SJSA1 (cell line): ENCODE measurements around the gene GMIP. TPM values are rescaled to one million over a fixed set of nuclear protein-coding genes. Genes with fewer than 3 reads are reported as not detected.
"Not testable (repeated sequence)": the region's sequence is repeated elsewhere in the genome, so short reads cannot be mapped to it uniquely, and the experiment has no call there.

Experiments used
- DNase-seq, 2 experiments: peaks; one replicate each; pipeline ENCODE4 v3.0.0-alpha.2; 2015 to 2020; ENCODE audit warnings: low spot score in 2 of 2, low read depth in 1 of 2
- H3K27ac ChIP-seq: fragments of 250-450 bp; sonication (Bioruptor Pico); 2 replicates; pipeline ENCODE4 v1.5.1; 2020; ENCODE audit warnings: mild to moderate bottlenecking, moderate library complexity
- H3K27me3 ChIP-seq: fragments of 250-450 bp; sonication (Bioruptor Pico); replicated peaks from 2 replicates; pipeline ENCODE4 v1.5.1; 2020; ENCODE audit warnings: mild to moderate bottlenecking, moderate library complexity
- H3K36me3 ChIP-seq: fragments of 250-450 bp; sonication (Bioruptor Pico); 2 replicates; pipeline ENCODE4 v1.5.1; 2020; ENCODE audit warnings: mild to moderate bottlenecking
- H3K4me1 ChIP-seq: fragments of 250-450 bp; sonication (Bioruptor Pico); replicated peaks from 2 replicates; pipeline ENCODE4 v1.6.1; 2021; ENCODE audit warnings: mild to moderate bottlenecking
- H3K4me3 ChIP-seq: fragments of 250-450 bp; sonication (Bioruptor Pico); 2 replicates; pipeline ENCODE4 v1.5.1; 2020; ENCODE audit warnings: mild to moderate bottlenecking
- H3K9me3 ChIP-seq: fragments of 250-450 bp; sonication (Bioruptor Pico); replicated peaks from 2 replicates; pipeline ENCODE4 v1.5.1; 2020; ENCODE audit warnings: mild to moderate bottlenecking
- total RNA-seq: library from RNA; depleted of rRNA; stranded (reverse); fragments of >200 nt; shearing (Covaris generic); gene quantifications from 2 replicates; pipeline ENCODE4 v1.2.3, GENCODE V29; 2014; rRNA removed

Gene GMIP
- 2.9 and 4.3 TPM in 2 replicates for total RNA-seq

GRCh38 chr19:19643158-19644053, at the start of gene GMIP:
TSS of gene GMIP (minus strand) at chr19:19643657. CDS start at chr19:19643529, 128 bp downstream.
- Histone ChIP-seq H3K36me3 (peaks cover 35% of the 10 kb centered on the region), H3K4me1 (peaks cover 9% of the 10 kb centered on the region), H3K9me3 (no peaks in the 10 kb centered on the region), H3K27ac (0 out of 2 replicates have a peak within 1 kb of the TSS, but pooled peaks have one; percentile 3), H3K4me3 (peak within 1 kb of the TSS; percentile 68), H3K27me3 (no peaks in the 10 kb centered on the region)
- DNase-seq: peak; percentile 69 to 74

- H3K36me3 ChIP-seq: no peaks in the 10 kb centered on the region
- H3K27me3 ChIP-seq: no peaks in the 10 kb centered on the region
- H3K4me1 ChIP-seq: no peaks in the 10 kb centered on the region
- H3K9me3 ChIP-seq: peaks cover 3% of the 10 kb centered on the region; the same call in 1 of the 2 replicates
- no peak for DNase-seq
- H3K27ac ChIP-seq: no peak overlapping the region
- no peak overlapping the region for H3K4me3 ChIP-seq
Observed at GRCh38 chr19:19691683-19692082, 48.2 kb upstream of the GMIP start.

- not testable (repeated sequence) for H3K4me3 ChIP-seq, H3K9me3 ChIP-seq, H3K27ac ChIP-seq, H3K36me3 ChIP-seq, H3K27me3 ChIP-seq, DNase-seq, H3K4me1 ChIP-seq
Observed at GRCh38 chr19:19689023-19689422, 45.6 kb upstream of the GMIP start.

GRCh38 chr19:19687090-19687489, 43.6 kb upstream of the GMIP start:
- H3K27ac ChIP-seq: no peak overlapping the region
- H3K4me1 ChIP-seq: no peaks in the 10 kb centered on the region
- H3K36me3 ChIP-seq: no peaks in the 10 kb centered on the region
- DNase-seq: no peak
- H3K27me3 ChIP-seq: no peaks in the 10 kb centered on the region
- H3K4me3 ChIP-seq: no peak overlapping the region
- peaks cover 3% of the 10 kb centered on the region for H3K9me3 ChIP-seq

- Histone ChIP-seq H3K4me3 (no peak overlapping the region), H3K27me3 (no peaks in the 10 kb centered on the region)
- no peak for DNase-seq
Observed at GRCh38 chr19:19686580-19686979, 43.1 kb upstream of the GMIP start.

DNA sequence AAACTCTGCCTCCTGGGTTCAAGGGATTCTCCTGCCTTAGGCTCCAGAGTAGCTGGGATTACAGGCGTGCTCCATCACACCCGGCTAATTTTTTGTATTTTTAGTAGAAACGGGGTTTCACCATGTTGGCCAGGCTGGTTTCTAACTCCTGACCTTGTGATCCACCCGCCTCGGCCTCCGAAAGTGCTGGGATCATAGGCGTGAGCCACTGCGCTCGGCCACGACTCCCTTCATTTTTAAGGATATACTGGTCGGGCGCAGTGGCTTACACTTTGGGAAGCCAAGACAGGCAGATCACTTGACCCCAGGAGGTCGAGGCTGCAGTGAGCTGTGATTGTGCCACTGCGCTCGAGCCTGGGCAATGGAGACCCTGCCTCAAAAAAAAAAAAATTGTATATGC, 42.7 kb upstream of the GMIP start:
- not testable (repeated sequence) for H3K27ac ChIP-seq, H3K36me3 ChIP-seq, H3K9me3 ChIP-seq, DNase-seq, H3K4me3 ChIP-seq, H3K27me3 ChIP-seq, H3K4me1 ChIP-seq

More at GRCh38 chr19:19686580-19686979, 43.1 kb upstream of the GMIP start:
- H3K27ac ChIP-seq: no peak overlapping the region
- H3K4me1 ChIP-seq: no peaks in the 10 kb centered on the region
- H3K36me3 ChIP-seq: no peaks in the 10 kb centered on the region
- H3K9me3 ChIP-seq: peaks cover 3% of the 10 kb centered on the region

GRCh38 chr19:19679176-19680073, 36.0 kb upstream of the GMIP start:
- no peak overlapping the region for H3K27ac ChIP-seq
- no peak for DNase-seq
- no peaks in the 10 kb centered on the region for H3K4me1 ChIP-seq
- H3K36me3 ChIP-seq: peaks cover 47% of the 10 kb centered on the region
- H3K4me3 ChIP-seq: no peak overlapping the region
- H3K27me3 ChIP-seq: no peaks in the 10 kb centered on the region
- H3K9me3 ChIP-seq: peaks cover 20% of the 10 kb centered on the region

DNA sequence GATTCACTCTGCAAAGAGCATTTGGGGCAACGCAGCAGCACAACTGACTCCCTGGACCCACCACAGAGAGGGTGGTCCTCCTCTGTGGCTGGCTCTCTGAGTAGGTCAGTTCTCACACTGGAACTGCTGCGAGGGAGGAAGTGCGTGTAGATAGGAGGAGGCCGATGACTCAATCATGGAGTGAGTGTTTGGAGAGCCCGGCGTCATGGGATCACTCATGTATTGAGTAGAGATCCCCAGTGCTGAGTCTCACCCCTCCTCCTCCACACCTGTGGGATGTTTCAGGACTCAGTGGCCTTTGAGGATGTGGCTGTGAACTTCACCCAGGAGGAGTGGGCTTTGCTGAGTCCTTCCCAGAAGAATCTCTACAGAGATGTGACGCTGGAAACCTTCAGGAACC, 34.1 kb upstream of the GMIP start:
- no peak for DNase-seq
- Histone ChIP-seq H3K36me3 (peaks cover 56% of the 10 kb centered on the region), H3K27ac (no peak overlapping the region), H3K27me3 (no peaks in the 10 kb centered on the region), H3K4me1 (no peaks in the 10 kb centered on the region), H3K4me3 (no peak overlapping the region), H3K9me3 (peaks cover 24% of the 10 kb centered on the region)

DNA sequence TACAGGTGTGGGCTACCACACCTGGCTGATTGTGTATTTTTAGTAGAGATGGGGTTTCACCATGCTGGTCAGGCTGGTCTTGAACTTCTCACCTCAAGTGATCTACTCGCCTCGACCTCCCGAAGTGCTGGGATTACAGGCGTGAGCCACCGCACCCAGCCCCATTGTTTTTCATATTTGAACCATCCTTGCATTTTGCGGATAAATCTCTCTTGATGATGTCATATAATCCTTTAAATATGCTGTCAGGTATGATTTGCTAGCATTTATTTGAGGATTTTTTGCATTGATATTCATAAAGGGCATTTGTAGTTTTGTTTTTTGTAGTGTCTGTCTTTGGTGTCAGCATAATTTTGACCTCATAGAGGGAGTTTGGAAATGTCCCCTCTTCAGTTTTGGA, 30.9 kb upstream of the GMIP start:
- Histone ChIP-seq H3K9me3 (peaks cover 11% of the 10 kb centered on the region), H3K36me3 (peaks cover 41% of the 10 kb centered on the region), H3K4me1 (0 out of 2 replicates have a peak, but pooled peaks cover 3% of the 10 kb centered on the region), H3K27me3 (no peaks in the 10 kb centered on the region), H3K27ac (no peak overlapping the region), H3K4me3 (no peak overlapping the region)
- DNase-seq: no peak

- peaks cover 36% of the 10 kb centered on the region for H3K36me3 ChIP-seq
- H3K27me3 ChIP-seq: no peaks in the 10 kb centered on the region
- H3K27ac ChIP-seq: no peak overlapping the region
- no peak for DNase-seq
- no peak overlapping the region for H3K4me3 ChIP-seq
- H3K4me1 ChIP-seq: 0 out of 2 replicates have a peak, but pooled peaks cover 3% of the 10 kb centered on the region
- peaks cover 10% of the 10 kb centered on the region for H3K9me3 ChIP-seq
Observed at GRCh38 chr19:19672816-19673215, 29.4 kb upstream of the GMIP start.

DNA sequence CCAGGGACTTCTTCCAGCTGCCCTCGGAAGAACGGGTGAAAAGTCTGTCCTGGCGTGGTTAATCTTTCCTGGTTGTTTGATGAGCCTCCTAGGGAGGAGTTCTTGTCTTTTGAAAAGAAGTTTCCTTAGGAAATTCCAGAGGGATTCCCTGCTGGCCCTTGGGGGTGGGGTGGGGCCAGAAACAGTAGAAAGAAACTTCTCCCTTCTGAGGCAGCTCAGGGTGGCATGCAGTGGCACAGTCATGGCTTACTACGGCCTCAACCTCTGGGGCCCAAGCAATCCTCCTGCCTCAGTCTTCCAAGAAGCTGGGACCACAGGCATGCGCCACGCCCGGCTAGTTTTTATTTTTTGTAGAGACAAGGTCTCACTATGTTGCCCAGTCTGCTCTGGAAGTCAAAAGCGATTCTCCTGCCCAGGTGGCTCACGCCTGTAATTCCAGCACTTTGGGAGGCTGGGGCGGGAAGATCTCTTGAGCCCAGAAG, 26.7 kb upstream of the GMIP start:
- no peak overlapping the region for H3K27ac ChIP-seq
- peaks cover 21% of the 10 kb centered on the region for H3K36me3 ChIP-seq
- 0 out of 2 replicates have a peak, but pooled peaks cover 3% of the 10 kb centered on the region for H3K4me1 ChIP-seq
- no peak overlapping the region for H3K4me3 ChIP-seq
- peaks cover 4% of the 10 kb centered on the region; the same call in 1 of the 2 replicates for H3K9me3 ChIP-seq
- no peaks in the 10 kb centered on the region for H3K27me3 ChIP-seq
- DNase-seq: no peak

- peak within 1 kb of the TSS; percentile 64 for H3K27ac ChIP-seq
- H3K4me1 ChIP-seq: 0 out of 2 replicates have a peak, but pooled peaks cover 3% of the 10 kb centered on the region
- H3K9me3 ChIP-seq: no peaks in the 10 kb centered on the region
- peak within 1 kb of the TSS; percentile 68 for H3K4me3 ChIP-seq
- DNase-seq: peak; percentile 88 to 91
- no peaks in the 10 kb centered on the region for H3K27me3 ChIP-seq
- H3K36me3 ChIP-seq: peaks cover 12% of the 10 kb centered on the region
Observed at GRCh38 chr19:19668230-19669012, 25.0 kb upstream of the GMIP start, which contains the start of gene ZNF101. TSS of gene ZNF101 (plus strand) at chr19:19668839. CDS start at chr19:19668964, 125 bp downstream.
